GM21619 (cell line): ENCODE results near the gene BCKDHB.
A peak's percentile ranks its signal among the peaks of the same experiment; 100 is the strongest.
"Not testable (repeated sequence)": the region's sequence is repeated elsewhere in the genome, so short reads cannot be mapped to it uniquely, and the experiment has no call there.

ENCODE experiments used
- ATAC-seq: cut with Tn5 transposase; IDR thresholded peaks from one replicate; pipeline ENCODE4 v1.9.1; 2021; ENCODE audit not compliant: unreplicated experiment

The BCKDHB gene

GRCh38 chr6:80106418-80107235 is at the start of gene BCKDHB:
BCKDHB (plus strand) TSS chr6:80106671; CDS start chr6:80106694, 23 bp downstream.
- ATAC-seq, result peak; percentile 98

GRCh38 chr6:80060774-80061173 is 45.7 kb upstream of the BCKDHB start:
- ATAC-seq, result no peak

DNA sequence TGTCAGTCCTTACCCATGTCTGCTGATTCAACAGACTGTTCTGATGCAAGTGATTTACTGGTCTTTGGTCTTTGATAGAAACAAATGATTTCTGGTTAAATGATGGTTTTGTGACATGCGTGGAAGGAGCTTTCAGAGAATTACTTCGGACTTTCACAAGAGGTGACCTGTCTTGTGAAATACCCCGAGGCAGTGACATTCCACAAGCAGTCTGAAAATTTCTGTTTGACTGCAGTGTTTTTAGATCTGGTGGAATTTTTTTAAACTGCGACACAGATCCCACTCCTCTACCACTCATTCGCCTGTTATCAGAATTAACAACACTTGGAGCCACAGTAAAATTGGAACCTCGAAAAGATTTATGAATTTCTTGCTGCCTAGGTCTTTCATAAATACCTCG is 38.3 kb upstream of the BCKDHB start:
- ATAC-seq, result not testable (repeated sequence)

- not testable (repeated sequence) for ATAC-seq
These were observed 36.0 kb upstream of the BCKDHB start for GRCh38 chr6:80070431-80070830.

GRCh38 chr6:80077067-80077466 is 29.4 kb upstream of the BCKDHB start:
- no peak for ATAC-seq

GRCh38 chr6:80088637-80089036 is 17.8 kb upstream of the BCKDHB start:
- ATAC-seq, result no peak

DNA sequence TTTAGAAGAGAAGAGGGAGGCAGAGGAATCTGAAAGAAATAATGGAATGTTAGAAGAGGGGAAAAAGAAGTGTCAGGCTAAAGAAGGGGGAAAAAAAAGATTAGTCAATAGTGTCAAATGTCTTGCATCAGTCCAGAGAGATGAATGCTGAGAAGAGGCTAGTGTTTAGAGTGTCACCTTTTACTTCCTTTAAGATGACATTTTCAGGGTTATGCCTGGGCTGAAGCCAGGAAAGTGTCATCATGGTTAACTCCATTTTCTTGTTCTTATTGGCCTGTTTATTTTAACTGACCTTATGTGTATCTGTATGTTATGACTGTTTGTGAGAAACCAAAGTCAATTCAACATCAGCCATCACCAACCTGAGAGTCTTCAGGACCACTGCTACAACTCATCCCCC is 15.0 kb upstream of the BCKDHB start:
- no peak for ATAC-seq

DNA sequence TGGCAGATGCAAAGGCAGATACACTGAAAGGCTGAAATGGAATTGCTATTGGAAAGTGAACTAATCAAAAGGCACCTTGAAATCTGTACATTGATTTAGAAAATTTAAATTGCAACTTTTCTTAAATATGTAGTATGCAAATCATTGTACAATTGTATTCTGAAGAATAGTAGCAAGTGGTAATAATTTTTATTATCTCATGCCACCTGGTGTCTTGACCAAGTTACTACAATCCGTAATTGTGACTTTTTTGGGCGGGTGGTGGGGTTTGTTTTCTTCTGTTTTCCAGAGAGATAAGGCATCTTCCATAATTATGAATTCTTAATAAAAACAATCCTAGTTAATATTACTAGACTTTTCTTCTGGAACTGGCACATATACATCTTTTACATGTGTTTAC is 12.5 kb upstream of the BCKDHB start:
- no peak for ATAC-seq

GRCh38 chr6:80095600-80095999 is 10.9 kb upstream of the BCKDHB start:
- no peak for ATAC-seq

GRCh38 chr6:80098392-80098791 is 8.1 kb upstream of the BCKDHB start:
- no peak for ATAC-seq

- ATAC-seq, result no peak
These were observed 2.0 kb upstream of the BCKDHB start for GRCh38 chr6:80104520-80104919.

GRCh38 chr6:80105972-80106417 is 476 bp upstream of the BCKDHB start:
- ATAC-seq, result peak; percentile 10

DNA sequence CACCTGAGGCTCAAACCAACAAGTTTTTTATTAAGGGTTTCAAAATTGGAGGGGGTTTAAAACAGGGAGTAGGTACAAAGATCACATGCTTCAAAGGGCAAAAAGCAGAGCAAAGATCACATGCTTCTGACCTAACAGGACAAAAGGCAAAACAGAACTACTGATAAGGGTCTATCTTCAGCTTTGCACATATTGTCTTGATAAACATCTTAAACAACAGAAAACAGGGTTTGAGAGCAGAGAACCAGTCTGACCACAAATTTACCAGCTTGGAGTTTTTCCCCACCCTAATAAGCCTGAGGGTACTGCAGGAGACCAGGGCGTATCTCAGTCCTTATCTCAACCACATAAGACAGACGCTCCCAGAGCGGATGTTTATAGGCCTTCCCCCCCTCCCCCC is 16.1 kb downstream of the BCKDHB start:
- not testable (repeated sequence) for ATAC-seq

DNA sequence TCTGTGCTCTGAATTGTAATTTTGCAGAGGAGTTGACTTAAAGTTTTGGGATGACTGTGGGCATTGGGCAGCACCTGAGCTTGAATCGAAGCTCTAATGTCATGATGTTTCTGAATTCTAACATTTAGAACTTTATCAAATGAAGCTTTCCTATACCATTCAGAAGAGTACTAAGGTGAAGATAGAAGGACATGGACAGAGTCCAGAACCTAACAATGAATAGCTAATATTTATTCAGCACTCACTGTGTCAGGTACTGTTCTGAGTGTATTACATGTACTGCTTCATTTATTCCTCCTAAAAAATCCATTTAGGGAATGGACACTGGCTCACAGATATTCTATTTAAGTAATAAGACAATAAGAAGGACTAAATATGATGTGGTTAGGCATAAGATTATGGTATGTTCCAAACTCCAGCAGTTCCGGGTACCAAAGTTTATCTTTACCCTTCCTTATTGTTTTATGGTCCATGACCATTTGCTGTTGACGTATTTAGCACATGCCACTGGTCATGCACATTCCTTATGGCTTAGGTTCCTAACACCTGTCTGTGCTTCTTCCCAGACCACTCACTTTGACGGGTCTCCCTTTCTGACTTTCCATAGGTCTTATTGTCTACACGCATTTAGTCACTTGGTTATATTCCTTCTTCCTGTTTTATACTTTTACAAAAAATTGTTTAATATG is 20.3 kb downstream of the BCKDHB start:
- no peak for ATAC-seq

- ATAC-seq, result no peak
These were observed 23.0 kb downstream of the BCKDHB start for GRCh38 chr6:80129485-80129884.

GRCh38 chr6:80133020-80133419 is 26.5 kb downstream of the BCKDHB start:
- no peak for ATAC-seq

GRCh38 chr6:80134065-80134464 is 27.6 kb downstream of the BCKDHB start:
- ATAC-seq, result no peak

DNA sequence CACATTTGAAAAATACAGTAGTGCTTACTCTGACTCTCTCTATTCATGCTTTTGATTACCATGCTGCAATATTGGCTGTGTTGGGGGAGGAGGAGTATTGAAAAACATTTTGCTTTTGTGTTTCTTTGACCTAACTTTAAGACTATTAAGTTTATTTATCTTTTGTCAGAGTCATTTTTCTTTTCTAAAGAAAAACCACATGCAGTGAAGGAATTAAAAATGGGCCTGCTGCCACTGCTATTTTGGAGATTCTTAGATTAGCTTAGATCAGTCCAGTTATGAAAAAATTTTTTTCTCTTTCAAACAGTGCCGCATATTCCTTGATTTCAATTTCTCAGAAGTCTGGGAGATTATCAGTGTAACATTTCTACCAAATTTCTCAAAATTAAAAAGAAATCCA is 36.1 kb downstream of the BCKDHB start:
- no peak for ATAC-seq

- ATAC-seq, result no peak
These were observed 37.0 kb downstream of the BCKDHB start for GRCh38 chr6:80143419-80143937.

- no peak for ATAC-seq
These were observed 38.4 kb downstream of the BCKDHB start for GRCh38 chr6:80144753-80145315.

DNA sequence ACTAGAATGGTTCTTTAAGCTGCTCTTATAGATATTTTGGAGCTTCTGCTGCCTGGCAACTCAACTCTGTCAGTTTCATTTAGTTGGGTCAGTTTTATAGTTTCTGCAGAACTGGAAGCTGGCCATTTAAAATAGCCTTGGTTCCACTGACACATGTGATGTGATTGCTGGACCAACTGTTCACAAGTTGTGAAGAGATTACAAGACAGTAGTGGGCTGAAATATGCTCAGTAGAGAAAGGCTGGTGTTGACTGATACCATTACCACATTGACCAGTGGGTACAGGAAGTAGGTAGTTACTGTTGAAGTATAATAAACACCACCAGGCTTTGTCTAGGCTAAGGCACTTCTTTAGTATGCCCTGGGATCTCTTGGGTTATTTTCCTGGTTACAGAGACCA is 39.0 kb downstream of the BCKDHB start:
- ATAC-seq, result peak; percentile 70

GRCh38 chr6:80145921-80146320 is 39.5 kb downstream of the BCKDHB start:
- peak; percentile 10 for ATAC-seq
